Stimulated activated CD4-positive, alpha-beta T cell treated with anti-CD3 and anti-CD28 coated beads, TNF-alpha, amount 100 ng/mL, for 4 hours (primary cell): ENCODE measurements around the gene SP3.

Source experiments
- DNase-seq, 3 experiments: peaks; one replicate each; pipeline ENCODE4 v3.0.0-alpha.2; 2020; ENCODE audit warnings: low read depth in 3 of 3

Gene SP3

DNA sequence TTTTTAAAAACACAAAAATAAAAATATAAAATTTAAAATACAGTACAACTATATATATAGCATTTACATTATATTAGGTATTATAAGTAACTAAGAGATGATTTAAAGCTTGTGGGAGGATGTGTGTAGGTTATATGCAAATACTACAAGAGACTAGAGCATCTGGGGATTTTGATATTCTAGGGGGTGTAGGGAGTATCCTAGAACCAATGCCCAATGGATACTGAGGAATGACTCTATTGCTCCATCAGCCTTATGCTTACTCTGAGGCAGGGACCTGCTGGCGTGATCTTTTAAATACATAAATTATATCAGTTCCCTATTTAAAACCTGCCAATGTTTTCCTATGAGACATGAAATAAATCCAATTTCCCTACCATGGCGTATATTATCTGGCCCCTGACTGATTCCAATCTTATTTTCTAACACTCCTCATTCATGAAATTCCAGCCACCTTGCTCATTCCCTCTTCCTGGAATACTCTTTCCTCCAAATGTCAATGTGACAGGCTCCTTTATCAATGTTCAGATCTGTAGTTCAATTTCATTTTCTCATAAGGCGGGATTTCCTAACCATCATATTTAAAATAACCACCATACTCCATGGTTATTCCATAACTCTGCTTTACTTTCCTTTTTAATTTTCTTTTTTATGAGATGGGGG lies 22.2 kb downstream of the SP3 start:
- DNase-seq = no peak

- no peak for DNase-seq
These were observed 23.6 kb downstream of the SP3 start for GRCh38 chr2:173941567-173941966.

DNA sequence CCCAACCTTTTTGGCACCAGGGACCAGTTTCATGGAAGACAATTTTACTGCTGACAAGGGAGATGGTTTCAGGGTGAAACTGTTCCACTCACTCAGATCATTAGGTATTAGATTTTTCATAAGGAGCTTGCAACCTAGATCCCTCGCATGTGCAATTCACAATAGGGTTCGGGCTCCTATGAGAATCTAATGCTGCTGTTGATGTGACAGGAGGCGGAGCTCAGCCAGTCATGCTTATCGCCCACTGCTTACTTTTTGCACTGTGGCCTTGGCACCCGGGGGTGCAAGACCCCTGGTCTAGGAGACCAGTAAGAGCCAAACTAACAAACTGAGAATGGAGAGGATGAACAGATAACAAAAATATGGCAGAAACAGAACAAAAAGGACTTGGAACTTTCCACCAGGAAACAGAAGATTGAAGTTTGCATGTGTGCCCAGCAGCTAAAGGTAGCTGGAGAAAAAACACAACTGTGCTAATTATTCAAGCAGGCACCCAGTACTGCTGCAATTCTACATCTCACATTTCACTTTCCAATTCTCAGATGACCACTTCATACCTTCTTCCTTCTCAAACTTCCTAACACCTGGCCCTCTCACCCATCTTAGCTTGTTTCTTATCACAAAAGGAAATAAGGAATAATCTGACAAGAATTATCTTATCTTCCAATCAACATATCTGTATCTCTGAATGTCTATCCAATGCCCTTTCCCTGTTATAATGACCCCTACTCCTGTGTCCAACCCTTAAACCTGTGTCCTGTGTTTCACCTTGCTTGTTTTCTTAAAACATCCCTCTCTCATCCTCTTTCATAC lies 24.8 kb downstream of the SP3 start:
- no peak for DNase-seq

- DNase-seq = no peak
These were observed 26.3 kb downstream of the SP3 start for GRCh38 chr2:173938700-173939384.

- no peak for DNase-seq
These were observed 29.9 kb downstream of the SP3 start for GRCh38 chr2:173935305-173935704.

DNA sequence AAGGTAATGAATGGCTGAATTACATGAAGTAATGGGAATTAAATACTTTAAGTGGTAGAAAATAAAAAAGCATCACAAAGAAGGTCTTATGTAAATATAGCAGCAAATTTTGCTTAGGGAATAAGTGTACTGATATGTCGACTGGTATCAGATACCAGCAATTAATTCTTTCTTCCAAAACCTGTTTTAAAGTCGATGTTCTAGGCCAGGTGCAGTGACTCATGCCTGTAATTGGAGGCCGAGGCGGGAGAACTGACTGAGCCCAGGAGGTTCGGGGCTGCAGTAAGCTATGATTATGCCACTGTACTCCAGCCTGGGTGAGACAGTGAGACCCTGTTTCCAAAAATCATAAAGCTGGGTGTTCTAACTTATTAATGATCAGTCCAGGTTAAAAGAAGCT lies 30.3 kb downstream of the SP3 start:
- DNase-seq = no peak

- DNase-seq = no peak
These were observed 33.4 kb downstream of the SP3 start for GRCh38 chr2:173931751-173932150.

DNA sequence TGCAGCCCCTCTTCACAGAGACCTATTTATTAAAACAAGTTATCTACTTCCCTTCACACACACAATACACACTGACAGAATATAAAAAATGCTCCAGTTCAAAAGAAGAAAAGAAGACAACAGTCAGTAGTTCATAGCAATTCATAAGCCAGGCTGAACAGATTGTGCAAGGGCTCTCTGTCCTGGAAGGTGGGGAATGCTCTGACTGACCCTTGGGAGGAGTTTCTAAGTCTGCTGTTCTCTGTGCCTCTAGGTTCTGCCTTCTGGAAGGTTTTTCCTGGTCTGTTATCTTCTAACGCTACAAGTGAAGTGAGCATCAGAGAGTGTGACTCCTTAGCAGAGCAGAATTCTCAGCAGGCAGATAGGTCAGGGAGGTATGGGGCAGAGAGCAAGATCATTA lies 35.7 kb downstream of the SP3 start:
- DNase-seq = no peak

- no peak for DNase-seq
These were observed 38.3 kb downstream of the SP3 start for GRCh38 chr2:173926875-173927274.

- DNase-seq = no peak
These were observed 40.9 kb downstream of the SP3 start for GRCh38 chr2:173924285-173924684.

GRCh38 chr2:173922760-173923159 lies 42.4 kb downstream of the SP3 start:
- no peak for DNase-seq

DNA sequence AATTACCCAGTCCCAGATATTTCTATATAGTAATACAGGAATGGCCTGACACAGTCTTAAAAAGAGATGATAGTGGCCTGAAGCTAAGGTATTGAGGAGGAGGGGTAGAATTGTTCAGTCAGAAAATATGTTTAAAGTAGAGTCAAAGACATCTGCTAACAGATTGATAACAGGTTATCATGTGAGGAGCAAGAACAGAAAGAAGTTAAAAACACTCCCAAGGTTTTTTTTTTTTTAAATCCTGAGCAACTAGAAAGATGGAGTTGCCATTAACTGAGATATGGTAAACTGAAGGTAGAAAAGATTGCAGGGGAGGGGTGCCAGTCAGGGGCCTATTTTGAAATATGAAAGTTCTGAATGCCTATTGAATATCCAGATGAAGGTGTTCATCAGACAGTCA lies 43.1 kb downstream of the SP3 start:
- DNase-seq = no peak

- no peak for DNase-seq
These were observed 50.9 kb downstream of the SP3 start for GRCh38 chr2:173914055-173914927.

DNA sequence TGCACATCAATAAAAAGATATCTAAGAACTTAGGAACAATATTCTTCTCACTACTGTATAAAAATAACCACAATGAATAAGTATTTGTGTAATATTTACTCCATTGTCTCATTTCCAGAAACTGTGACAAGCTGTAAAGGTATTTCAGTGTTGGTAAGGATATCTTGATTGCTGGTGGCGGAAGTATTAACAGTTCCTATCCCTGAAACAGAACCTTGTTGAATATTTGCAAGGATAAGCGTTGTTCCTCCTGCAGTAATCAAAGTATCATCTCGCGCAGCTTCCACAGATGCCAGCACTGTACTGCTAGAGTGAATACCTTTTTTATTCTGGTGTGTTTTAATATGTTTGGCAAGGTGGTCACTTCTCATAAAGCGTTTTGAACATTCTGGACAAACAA lies 55.3 kb downstream of the SP3 start:
- no peak for DNase-seq

DNA sequence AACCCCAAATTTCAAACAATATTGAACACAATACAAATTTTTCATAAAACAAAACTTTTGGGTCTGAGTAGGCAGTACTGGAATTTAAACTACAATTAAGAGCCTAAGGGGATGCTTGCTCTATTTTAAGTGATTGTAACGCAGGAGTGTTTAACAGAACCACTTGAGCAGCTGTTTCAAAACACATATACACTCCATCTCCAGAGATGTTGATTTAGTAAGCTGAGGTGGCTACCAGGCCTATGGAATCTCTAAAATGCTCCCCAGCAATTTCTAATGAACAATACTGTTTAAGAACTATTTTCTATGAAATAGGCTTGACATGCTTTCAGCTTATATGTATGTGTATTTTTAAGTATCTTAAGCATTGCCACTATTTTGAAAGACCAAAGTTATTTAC lies 58.5 kb downstream of the SP3 start:
- DNase-seq = no peak

DNA sequence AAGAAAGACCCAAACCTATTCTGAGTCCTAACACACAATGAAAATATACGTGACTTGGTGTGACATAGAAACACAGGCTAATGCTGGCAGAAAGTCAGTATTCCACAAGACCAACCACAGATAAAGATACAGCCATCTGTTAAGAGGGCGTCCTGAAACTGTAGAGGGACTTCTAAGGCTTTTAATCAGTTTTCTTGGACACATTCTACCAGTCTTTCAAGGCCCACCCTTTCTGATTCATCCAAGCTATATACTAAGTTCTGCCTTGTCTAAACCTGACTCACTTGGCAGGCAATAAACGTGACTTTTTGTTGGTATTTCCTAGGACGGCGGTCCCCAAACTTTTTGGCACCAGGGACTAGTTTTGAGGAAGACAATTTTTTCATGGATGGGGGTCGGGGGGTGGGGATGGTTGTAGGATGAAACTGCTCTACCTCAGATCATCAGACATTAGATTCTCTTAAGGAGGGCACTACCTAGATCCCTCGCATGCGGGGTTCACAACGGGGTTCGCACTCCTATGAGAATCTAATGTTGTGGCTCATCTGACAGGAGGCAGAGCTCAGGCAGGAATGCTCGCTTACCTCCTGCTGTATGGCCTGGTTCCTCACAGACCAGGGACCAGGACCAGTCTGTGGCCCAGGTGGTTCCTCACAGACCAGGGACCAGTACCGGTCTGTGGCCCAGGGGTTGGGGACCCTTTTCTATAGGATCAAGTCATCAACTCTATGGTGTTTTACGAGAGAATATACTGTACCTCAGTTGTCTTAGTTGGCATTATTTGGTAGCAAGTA lies 61.4 kb downstream of the SP3 start:
- no peak for DNase-seq

GRCh38 chr2:173898996-173899395 lies 66.2 kb downstream of the SP3 start:
- no peak for DNase-seq

- no peak for DNase-seq
These were observed 67.0 kb downstream of the SP3 start for GRCh38 chr2:173898178-173898668.

DNA sequence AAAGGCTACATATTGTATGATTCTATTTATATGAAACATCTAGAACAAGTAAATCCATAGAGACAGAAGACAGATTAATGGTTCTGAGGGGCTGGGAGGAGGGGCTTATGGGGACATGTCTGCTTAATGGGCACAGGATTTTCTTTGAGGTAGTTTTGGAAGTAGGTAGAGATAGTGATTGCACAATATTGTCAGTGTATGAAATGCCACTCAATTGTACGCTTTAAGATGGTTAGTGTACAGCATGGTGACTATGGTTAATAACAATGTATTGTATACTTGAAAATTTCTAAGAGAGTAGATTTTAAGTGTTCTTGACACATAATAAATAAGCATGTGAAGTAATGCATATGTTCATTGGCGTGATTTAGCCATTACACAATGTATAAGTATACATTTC lies 68.4 kb downstream of the SP3 start:
- DNase-seq = no peak

- DNase-seq = no peak
These were observed 72.8 kb downstream of the SP3 start for GRCh38 chr2:173892341-173892740.
